KOPT-K1 (cell line): ENCODE results near the gene SDK1.

Experiments used
- H3K27ac ChIP-seq: fragments of 200-600 bp; sonication (generic); 2 replicates; pipeline ENCODE4 v1.5.1; 2016; ENCODE audit warnings: antibody characterized with exemption, mild to moderate bottlenecking, low read depth, low read length; ENCODE audit not compliant: poor library complexity, severe bottlenecking
- H3K36me3 ChIP-seq: fragments of 200-600 bp; sonication (generic); 2 replicates; pipeline ENCODE4 v1.5.1; 2017; ENCODE audit warnings: antibody characterized with exemption, mild to moderate bottlenecking, low read length, moderate library complexity; ENCODE audit not compliant: insufficient read depth
- H3K9me3 ChIP-seq: fragments of 200-600 bp; sonication (generic); 2 replicates; pipeline ENCODE4 v1.5.1; 2017; ENCODE audit warnings: antibody characterized with exemption, low read length, mild to moderate bottlenecking; ENCODE audit not compliant: insufficient read depth, poor library complexity, severe bottlenecking

SDK1 gene

GRCh38 chr7:3859431-3859830 is 558.4 kb downstream of the SDK1 start:
- H3K27ac ChIP-seq: no peak overlapping the region
- H3K9me3 ChIP-seq: no peaks in the 10 kb centered on the region
- H3K36me3 ChIP-seq: no peaks in the 10 kb centered on the region

- Histone ChIP-seq H3K27ac (no peak overlapping the region), H3K9me3 (no peaks in the 10 kb centered on the region), H3K36me3 (no peaks in the 10 kb centered on the region)
Measured at GRCh38 chr7:3860932-3861331, 559.9 kb downstream of the SDK1 start.

GRCh38 chr7:3861386-3861785 is 560.3 kb downstream of the SDK1 start:
- Histone ChIP-seq H3K27ac (no peak overlapping the region), H3K9me3 (no peaks in the 10 kb centered on the region), H3K36me3 (no peaks in the 10 kb centered on the region)

- Histone ChIP-seq H3K27ac (no peak overlapping the region), H3K9me3 (no peaks in the 10 kb centered on the region), H3K36me3 (no peaks in the 10 kb centered on the region)
Measured at GRCh38 chr7:3861941-3862340, 560.9 kb downstream of the SDK1 start.

GRCh38 chr7:3862774-3863173 is 561.7 kb downstream of the SDK1 start:
- H3K27ac ChIP-seq: no peak overlapping the region
- H3K9me3 ChIP-seq: no peaks in the 10 kb centered on the region

GRCh38 chr7:3866277-3866676 is 565.2 kb downstream of the SDK1 start:
- no peaks in the 10 kb centered on the region for H3K9me3 ChIP-seq
- no peaks in the 10 kb centered on the region for H3K36me3 ChIP-seq
- no peak overlapping the region for H3K27ac ChIP-seq

More at GRCh38 chr7:3862774-3863173, 561.7 kb downstream of the SDK1 start:
- H3K36me3 ChIP-seq: no peaks in the 10 kb centered on the region

GRCh38 chr7:3867863-3868262 is 566.8 kb downstream of the SDK1 start:
- Histone ChIP-seq H3K27ac (no peak overlapping the region), H3K9me3 (no peaks in the 10 kb centered on the region), H3K36me3 (no peaks in the 10 kb centered on the region)

GRCh38 chr7:3879355-3880075 is 578.5 kb downstream of the SDK1 start:
- Histone ChIP-seq H3K9me3 (no peaks in the 10 kb centered on the region), H3K36me3 (no peaks in the 10 kb centered on the region), H3K27ac (no peak overlapping the region)

GRCh38 chr7:3880228-3880987 is 579.4 kb downstream of the SDK1 start:
- Histone ChIP-seq H3K27ac (no peak overlapping the region), H3K36me3 (no peaks in the 10 kb centered on the region), H3K9me3 (no peaks in the 10 kb centered on the region)

- no peaks in the 10 kb centered on the region for H3K36me3 ChIP-seq
- H3K27ac ChIP-seq: no peak overlapping the region
- no peaks in the 10 kb centered on the region for H3K9me3 ChIP-seq
Measured at GRCh38 chr7:3882782-3883181, 581.7 kb downstream of the SDK1 start.

- H3K27ac ChIP-seq: no peak overlapping the region
- H3K9me3 ChIP-seq: no peaks in the 10 kb centered on the region
Measured at GRCh38 chr7:3884543-3884942, 583.5 kb downstream of the SDK1 start.

GRCh38 chr7:3887096-3887690 is 586.1 kb downstream of the SDK1 start:
- peaks cover 4% of the 10 kb centered on the region for H3K9me3 ChIP-seq
- no peak overlapping the region for H3K27ac ChIP-seq
- no peaks in the 10 kb centered on the region for H3K36me3 ChIP-seq

More at GRCh38 chr7:3884543-3884942, 583.5 kb downstream of the SDK1 start:
- H3K36me3 ChIP-seq: no peaks in the 10 kb centered on the region

GRCh38 chr7:3888096-3888495 is 587.0 kb downstream of the SDK1 start:
- no peak overlapping the region for H3K27ac ChIP-seq
- peaks cover 4% of the 10 kb centered on the region for H3K9me3 ChIP-seq
- no peaks in the 10 kb centered on the region for H3K36me3 ChIP-seq

GRCh38 chr7:3892157-3892556 is 591.1 kb downstream of the SDK1 start:
- H3K36me3 ChIP-seq: no peaks in the 10 kb centered on the region
- peaks cover 4% of the 10 kb centered on the region for H3K9me3 ChIP-seq
- H3K27ac ChIP-seq: no peak overlapping the region

GRCh38 chr7:3892686-3893085 is 591.6 kb downstream of the SDK1 start:
- no peaks in the 10 kb centered on the region for H3K36me3 ChIP-seq
- H3K9me3 ChIP-seq: peaks cover 4% of the 10 kb centered on the region
- no peak overlapping the region for H3K27ac ChIP-seq
